ENCODE data around the gene PBOV1. TPM values are rescaled to one million over a fixed set of nuclear protein-coding genes. Genes with fewer than 3 reads are reported as not detected.

Gene PBOV1
- total RNA-seq, 2 donors from 2014 or later, result not detected

DNA sequence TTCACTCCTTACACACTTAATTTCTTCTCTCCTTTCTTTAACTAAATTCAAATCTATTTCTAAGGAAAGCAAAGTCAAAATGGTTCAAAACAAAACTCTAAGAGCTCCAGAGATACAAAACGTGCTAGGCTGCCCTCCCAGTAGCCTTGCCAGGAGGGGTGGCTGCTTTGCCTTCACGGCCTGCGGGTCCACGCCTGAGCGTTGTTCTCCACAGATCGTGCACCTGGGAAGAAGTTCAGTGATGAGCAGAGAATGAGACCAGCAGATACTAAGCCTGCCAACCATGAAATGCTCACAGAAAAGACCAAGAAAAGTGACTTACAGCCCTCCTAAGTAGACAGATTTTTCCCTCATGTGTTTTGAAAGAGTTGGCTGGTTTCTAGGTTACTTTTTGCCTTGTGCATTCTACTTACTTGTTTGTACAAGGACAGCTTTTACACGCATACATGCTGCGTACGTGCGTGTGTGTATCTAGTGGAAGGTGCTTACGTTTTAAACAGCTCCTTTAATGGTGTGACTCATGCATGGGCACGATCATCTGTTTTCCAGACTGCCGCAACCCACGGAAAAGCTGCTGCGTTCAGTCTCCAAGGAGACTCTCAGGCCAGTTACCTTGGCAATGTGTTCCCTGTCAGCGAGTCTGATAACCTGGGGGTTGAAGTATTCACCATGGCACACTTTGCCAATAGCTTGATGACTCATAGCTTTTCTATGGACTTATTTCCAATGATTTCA is 32.4 kb upstream of the PBOV1 start:
- Histone ChIP-seq H3K9me3 (no peaks in the 10 kb centered on the region), H3K27me3 (no peaks in the 10 kb centered on the region), H3K27ac (no peak overlapping the region), H3K4me3 (no peak overlapping the region), H3K4me1 (no peaks in the 10 kb centered on the region), H3K9ac (ENCODE audit: low read depth in 2 of 2, low read length in 2 of 2) (no peak overlapping the region), H3K36me3 (no peaks in the 10 kb centered on the region)
- intact Hi-C loops (cut with DNase I), result no loop called here
- no peak for TF ChIP-seq CTCF (IDR thresholded peaks at IDR 0.05)
- no peak for DNase-seq

GRCh38 chr6:138250053-138250452 is 31.8 kb upstream of the PBOV1 start:
- no peak for TF ChIP-seq CTCF (IDR thresholded peaks at IDR 0.05)
- no peak overlapping the region for H3K27ac ChIP-seq
- no peak overlapping the region for H3K4me3 ChIP-seq
- H3K9ac ChIP-seq (ENCODE audit: low read depth in 2 of 2, low read length in 2 of 2), result no peak overlapping the region
- DNase-seq, result no peak
- H3K27me3 ChIP-seq, result no peaks in the 10 kb centered on the region
- intact Hi-C loops (cut with DNase I), result no loop called here
- H3K36me3 ChIP-seq, result no peaks in the 10 kb centered on the region
- no peaks in the 10 kb centered on the region for H3K4me1 ChIP-seq
- H3K9me3 ChIP-seq, result no peaks in the 10 kb centered on the region

DNA sequence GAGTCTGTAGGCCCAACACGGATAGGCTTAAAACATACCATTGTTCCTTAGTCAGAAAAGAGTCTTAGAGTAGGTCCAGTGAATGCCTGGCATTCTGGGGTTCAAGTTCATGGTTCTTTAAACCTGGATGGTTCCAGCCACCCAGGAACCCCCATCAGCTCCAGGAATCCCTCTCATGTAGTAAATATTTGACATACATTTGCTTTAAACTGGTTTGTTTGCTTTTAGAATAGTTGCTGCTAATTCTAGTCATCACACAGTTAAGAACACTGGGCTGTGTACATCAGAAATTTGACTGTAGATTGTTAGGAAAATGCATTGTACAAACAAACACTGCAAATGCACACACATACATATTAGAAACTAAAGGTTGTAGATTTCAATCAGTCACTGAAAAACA is 30.6 kb upstream of the PBOV1 start:
- H3K27me3 ChIP-seq, result no peaks in the 10 kb centered on the region
- intact Hi-C loops (cut with DNase I), result no loop called here
- no peak overlapping the region for H3K27ac ChIP-seq

GRCh38 chr6:138248011-138248410 is 29.7 kb upstream of the PBOV1 start:
- Histone ChIP-seq H3K4me1 (no peaks in the 10 kb centered on the region), H3K4me3 (no peak overlapping the region), H3K27ac (no peak overlapping the region), H3K9me3 (no peaks in the 10 kb centered on the region), H3K36me3 (no peaks in the 10 kb centered on the region), H3K9ac (ENCODE audit: low read depth in 2 of 2, low read length in 2 of 2) (no peak overlapping the region), H3K27me3 (no peaks in the 10 kb centered on the region)
- intact Hi-C loops (cut with DNase I), result no loop called here
- no peak for DNase-seq
- TF ChIP-seq CTCF (IDR thresholded peaks at IDR 0.05), result no peak

More for the DNA sequence above, 30.6 kb upstream of the PBOV1 start:
- Histone ChIP-seq H3K9me3 (no peaks in the 10 kb centered on the region), H3K4me3 (no peak overlapping the region), H3K36me3 (no peaks in the 10 kb centered on the region), H3K9ac (ENCODE audit: low read depth in 2 of 2, low read length in 2 of 2) (no peak overlapping the region), H3K4me1 (no peaks in the 10 kb centered on the region)
- no peak for TF ChIP-seq CTCF (IDR thresholded peaks at IDR 0.05)
- no peak for DNase-seq

- no peaks in the 10 kb centered on the region for H3K36me3 ChIP-seq
- no peaks in the 10 kb centered on the region for H3K27me3 ChIP-seq
- no peak overlapping the region for H3K4me3 ChIP-seq
- no peaks in the 10 kb centered on the region for H3K9me3 ChIP-seq
- DNase-seq, result no peak
- H3K27ac ChIP-seq, result no peak overlapping the region
- H3K4me1 ChIP-seq, result no peaks in the 10 kb centered on the region
- intact Hi-C loops (cut with DNase I), result no loop called here
- no peak for TF ChIP-seq CTCF (IDR thresholded peaks at IDR 0.05)
- H3K9ac ChIP-seq (ENCODE audit: low read depth in 2 of 2, low read length in 2 of 2), result no peak overlapping the region
These were observed 28.6 kb upstream of the PBOV1 start for GRCh38 chr6:138246650-138247440.
